ENCODE measurements around the gene UGT1A8. TPM values are rescaled to one million over a fixed set of nuclear protein-coding genes. Genes with fewer than 3 reads are reported as not detected.
"Not testable (repeated sequence)": the region's sequence is repeated elsewhere in the genome, so short reads cannot be mapped to it uniquely, and the experiment has no call there.

Gene UGT1A8
- total and polyA plus RNA-seq, 10 donors, result not detected

GRCh38 chr2:233627331-233628025, 10.0 kb downstream of the UGT1A8 start:
- H3K27ac ChIP-seq, result no peak overlapping the region
- peaks cover 0 to 8% (median 0%) of the 10 kb centered on the region in 7 donors for H3K27me3 ChIP-seq (replicated peaks in 1 of 7)
- DNase-seq, result no peak
- peaks cover 0 to 44% (median 24%) of the 10 kb centered on the region in 8 donors for H3K9me3 ChIP-seq
- H3K4me1 ChIP-seq, result no peaks in the 10 kb centered on the region
- 63 to 72% (median 70%) methylated on average over 5 of the region's 5 CpGs for WGBS, 5 donors
- H3K36me3 ChIP-seq, result no peaks in the 10 kb centered on the region
- no peak for TF ChIP-seq POLR2A (IDR thresholded peaks at IDR 0.05)
- TF ChIP-seq CTCF (IDR thresholded peaks at IDR 0.05 in 8 of 11, conservative IDR thresholded peaks at IDR 0.05 in 3 of 11), result no peak
- TF ChIP-seq POLR2AphosphoS5 (IDR thresholded peaks at IDR 0.05), result no peak
- intact Hi-C loops (cut with DNase I; ENCODE audit: low total_unique reads), result no loop called here
- H3K4me3 ChIP-seq, result no peak overlapping the region

- DNase-seq; H3K27me3 ChIP-seq (replicated peaks in 1 of 7); H3K4me3 ChIP-seq; intact Hi-C loops (cut with DNase I; ENCODE audit: low total_unique reads); H3K9me3 ChIP-seq; H3K4me1 ChIP-seq; H3K36me3 ChIP-seq; H3K27ac ChIP-seq: not testable (repeated sequence)
- 83 to 94% (median 90%) methylated on average over 10 of the region's 10 CpGs for WGBS, 5 donors
These were observed 18.9 kb downstream of the UGT1A8 start, which contains the start of gene UGT1A10 for GRCh38 chr2:233636306-233636705. UGT1A10 (plus strand) TSS chr2:233636448; CDS start chr2:233636523, 75 bp downstream.

DNA sequence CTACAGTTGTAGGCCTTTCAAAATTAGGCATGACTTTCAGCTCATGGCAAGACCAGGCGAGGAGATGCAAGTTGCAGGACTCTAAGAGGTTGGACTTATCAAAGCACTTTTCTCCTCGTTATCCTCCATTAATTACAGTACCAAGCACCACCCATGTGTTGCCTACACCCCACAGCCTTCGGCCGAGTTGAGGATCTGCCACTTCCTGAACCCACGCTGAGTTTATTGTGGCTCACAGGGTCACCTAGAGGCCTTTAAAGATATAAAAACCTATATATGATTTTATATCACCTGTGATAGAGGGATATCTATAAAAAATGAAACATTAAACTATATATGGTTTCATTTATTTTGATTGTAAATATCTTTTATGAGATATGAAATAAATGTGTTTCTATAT, 21.4 kb downstream of the UGT1A8 start:
- 42 to 70% (median 57%) methylated on average over 5 of the region's 5 CpGs for WGBS, 5 donors
- Histone ChIP-seq H3K9me3 (peaks cover 0 to 19% (median 7%) of the 10 kb centered on the region in 8 donors), H3K4me3 (no peak overlapping the region), H3K27me3 (replicated peaks in 1 of 7) (no peaks in the 10 kb centered on the region), H3K36me3 (no peaks in the 10 kb centered on the region), H3K4me1 (no peaks in the 10 kb centered on the region), H3K27ac (no peak overlapping the region)
- intact Hi-C loops (cut with DNase I; ENCODE audit: low total_unique reads), result no loop called here
- DNase-seq, result no peak
- TF ChIP-seq POLR2AphosphoS5 (IDR thresholded peaks at IDR 0.05) (no peak), POLR2A (IDR thresholded peaks at IDR 0.05) (no peak), CTCF (IDR thresholded peaks at IDR 0.05 in 8 of 11, conservative IDR thresholded peaks at IDR 0.05 in 3 of 11) (no peak)

DNA sequence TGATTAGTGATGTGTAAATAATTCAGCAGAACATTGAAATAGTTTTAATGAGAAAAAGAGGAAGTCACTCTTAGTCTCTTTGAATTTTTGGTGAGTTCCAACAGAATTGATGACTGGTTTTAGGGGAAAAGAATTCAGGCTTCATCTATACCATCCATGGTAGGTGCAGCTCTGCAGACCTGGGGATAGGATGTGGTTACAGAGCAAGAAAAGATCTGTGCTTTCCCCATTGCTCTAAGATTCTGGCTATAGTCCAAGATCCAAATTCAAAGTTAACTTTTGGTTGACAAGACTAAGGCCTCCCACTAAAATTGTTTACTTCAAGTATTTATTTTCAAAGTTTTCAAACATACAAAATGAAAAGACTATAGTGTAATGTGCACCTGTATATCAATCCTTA, 22.4 kb downstream of the UGT1A8 start:
- intact Hi-C loops (cut with DNase I; ENCODE audit: low total_unique reads), result no loop called here
- no peaks in the 10 kb centered on the region for H3K36me3 ChIP-seq
- no peak overlapping the region for H3K27ac ChIP-seq
- H3K27me3 ChIP-seq (replicated peaks in 1 of 7), result no peaks in the 10 kb centered on the region
- no peak overlapping the region for H3K4me3 ChIP-seq
- no peaks in the 10 kb centered on the region for H3K4me1 ChIP-seq
- no peak for DNase-seq
- TF ChIP-seq POLR2AphosphoS5 (IDR thresholded peaks at IDR 0.05) (no peak), CTCF (IDR thresholded peaks at IDR 0.05 in 8 of 11, conservative IDR thresholded peaks at IDR 0.05 in 3 of 11) (no peak), POLR2A (IDR thresholded peaks at IDR 0.05) (no peak)
- peaks cover 0 to 19% (median 7%) of the 10 kb centered on the region in 8 donors for H3K9me3 ChIP-seq

Measured in spleen (tissue), 11 donors.